Sigmoid colon (tissue), 7 donors: Measurements from ENCODE around the gene SLC12A3. TPM values are rescaled to one million over a fixed set of nuclear protein-coding genes. Genes with fewer than 3 reads are reported as not detected.

ENCODE experiments used
- DNase-seq: peaks from one replicate; pipeline ENCODE4 v3.0.0-alpha.2; 2019
- H3K27ac ChIP-seq, 4 donors: fragments of 200-600 bp; sonication (generic); one replicate each; pipeline ENCODE4 v1.5.1; 2016 to 2019; ENCODE audit warnings: mild to moderate bottlenecking in 1 of 4
- H3K27me3 ChIP-seq, 3 donors: fragments of 200-600 bp; sonication (generic); one replicate each; pipeline ENCODE4 v1.5.1; 2019; ENCODE audit warnings: mild to moderate bottlenecking in 1 of 3
- H3K36me3 ChIP-seq, 4 donors: fragments of 200-600 bp; sonication (generic); one replicate each; pipeline ENCODE4 v1.5.1; 2016 to 2019
- H3K4me1 ChIP-seq, 4 donors: fragments of 200-600 bp; sonication (generic); one replicate each; pipeline ENCODE4 v1.5.1; 2017 to 2019
- H3K4me3 ChIP-seq, 4 donors: fragments of 200-600 bp; sonication (generic); one replicate each; pipeline ENCODE4 v1.5.1; 2017 to 2019; ENCODE audit warnings: mild to moderate bottlenecking in 2 of 4, moderate library complexity in 1 of 4
- H3K9me3 ChIP-seq, 4 donors: fragments of 200-600 bp in 3 of 4; sonication (generic) in 3 of 4; one replicate each; pipeline versions ENCODE4 v1.5.1 to v1.6.1; 2013 to 2019
- EP300 ChIP-seq, 4 donors: sonication (generic); formaldehyde crosslinking; IDR thresholded peaks; one replicate each; pipeline ENCODE4 v1.6.1; 2017; ENCODE audit warnings: antibody characterized with exemption in 4 of 4
- POLR2A ChIP-seq, 2 donors: fragments of 450-650 bp; IDR thresholded peaks; one replicate each; pipeline ENCODE4 v1.6.1; 2016; ENCODE audit warnings: antibody characterized with exemption in 2 of 2, mild to moderate bottlenecking in 2 of 2, moderate library complexity in 2 of 2
- POLR2AphosphoS5 ChIP-seq, 4 donors: sonication (generic); formaldehyde crosslinking; IDR thresholded peaks; one replicate each; pipeline ENCODE4 v1.6.1; 2017; ENCODE audit warnings: antibody characterized with exemption in 4 of 4
- WGBS, 2 donors: extraction: QIAGEN DNeasy Blood & Tissue Kit; methylation state at CpG; one replicate each; pipeline ENCODE4 v1.1.7; 2013; 5-methylcytosine and 5-hydroxymethylcytosine counted together
- intact Hi-C: fragments of 100-400 bp; cut with DNase I; formaldehyde crosslinking; loops from one replicate; pipeline ENCODE4 v1.15.1; 2023
- polyA plus RNA-seq, 3 donors: library from polyadenylated mRNA; stranded (reverse); fragments of 200-250 nt; gene quantifications; one replicate each; pipeline ENCODE4 v1.2.3, GENCODE V29; 2013
- total RNA-seq, 4 donors: library from RNA; depleted of rRNA; stranded (reverse); fragments of >200 nt; gene quantifications; one replicate each; pipeline ENCODE4 v1.1.0, GENCODE V29; 2016
- TF ChIP-seq, protein P1 (sequence below), 4 experiments: fragments of 450-650 bp in 3 of 4; fragments of 200-600 bp in 1 of 4; IDR thresholded peaks; one replicate each; pipeline ENCODE4 v1.5.1; 2016 to 2019; ENCODE audit warnings: antibody characterized with exemption in 4 of 4, mild to moderate bottlenecking in 3 of 4, moderate library complexity in 2 of 4
- donor health status: healthy with polysubstance abuse.
- donor health status: Bipolar disorder and iron deficiency.
- donor health status: healthy.

The SLC12A3 gene
- total and polyA plus RNA-seq, 7 donors = 0.16 TPM; not detected in 6

DNA sequence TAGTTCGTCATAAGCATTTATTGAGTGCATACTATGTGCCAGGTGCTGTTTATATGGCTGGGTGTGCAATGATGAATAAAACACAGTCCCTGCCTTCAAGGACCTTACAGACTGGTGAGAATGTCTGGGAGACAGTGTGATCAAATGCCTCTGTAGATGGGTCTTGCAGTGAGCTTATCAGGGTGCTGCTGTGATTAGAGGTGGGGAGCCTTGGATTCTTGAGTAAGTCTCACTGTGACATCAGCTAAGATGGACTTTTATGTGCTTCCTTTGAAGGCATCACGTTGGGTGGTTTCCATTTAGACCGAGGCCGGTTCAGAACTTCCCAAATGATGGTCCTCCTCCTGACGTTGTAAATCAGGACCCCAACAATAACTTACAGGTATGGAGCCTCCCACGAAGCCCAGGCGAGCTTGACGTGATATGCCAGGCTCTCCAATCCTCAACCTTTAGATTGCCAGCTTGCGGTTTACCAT lies 76.9 kb downstream of the SLC12A3 start:
- Histone ChIP-seq H3K27ac (no peak overlapping the region), H3K4me1 (peaks cover 0 to 6% (median 0%) of the 10 kb centered on the region in 4 donors), H3K36me3 (peaks cover 76 to 100% (median 83%) of the 10 kb centered on the region in 4 donors), H3K4me3 (no peak overlapping the region), H3K9me3 (no peaks in the 10 kb centered on the region), H3K27me3 (no peaks in the 10 kb centered on the region)
- DNase-seq = peak; percentile 40
- intact Hi-C loops = no loop called here
- TF ChIP-seq POLR2A (IDR thresholded peaks at IDR 0.05) (no peak), EP300 (IDR thresholded peaks at IDR 0.05) (no peak), POLR2AphosphoS5 (IDR thresholded peaks at IDR 0.05) (no peak)
- TF ChIP-seq, protein P1, sequence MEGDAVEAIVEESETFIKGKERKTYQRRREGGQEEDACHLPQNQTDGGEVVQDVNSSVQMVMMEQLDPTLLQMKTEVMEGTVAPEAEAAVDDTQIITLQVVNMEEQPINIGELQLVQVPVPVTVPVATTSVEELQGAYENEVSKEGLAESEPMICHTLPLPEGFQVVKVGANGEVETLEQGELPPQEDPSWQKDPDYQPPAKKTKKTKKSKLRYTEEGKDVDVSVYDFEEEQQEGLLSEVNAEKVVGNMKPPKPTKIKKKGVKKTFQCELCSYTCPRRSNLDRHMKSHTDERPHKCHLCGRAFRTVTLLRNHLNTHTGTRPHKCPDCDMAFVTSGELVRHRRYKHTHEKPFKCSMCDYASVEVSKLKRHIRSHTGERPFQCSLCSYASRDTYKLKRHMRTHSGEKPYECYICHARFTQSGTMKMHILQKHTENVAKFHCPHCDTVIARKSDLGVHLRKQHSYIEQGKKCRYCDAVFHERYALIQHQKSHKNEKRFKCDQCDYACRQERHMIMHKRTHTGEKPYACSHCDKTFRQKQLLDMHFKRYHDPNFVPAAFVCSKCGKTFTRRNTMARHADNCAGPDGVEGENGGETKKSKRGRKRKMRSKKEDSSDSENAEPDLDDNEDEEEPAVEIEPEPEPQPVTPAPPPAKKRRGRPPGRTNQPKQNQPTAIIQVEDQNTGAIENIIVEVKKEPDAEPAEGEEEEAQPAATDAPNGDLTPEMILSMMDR (IDR thresholded peaks at IDR 0.05) = no peak
- WGBS, 2 donors = 78 to 88% methylated on average over 9 of the region's 9 CpGs

DNA sequence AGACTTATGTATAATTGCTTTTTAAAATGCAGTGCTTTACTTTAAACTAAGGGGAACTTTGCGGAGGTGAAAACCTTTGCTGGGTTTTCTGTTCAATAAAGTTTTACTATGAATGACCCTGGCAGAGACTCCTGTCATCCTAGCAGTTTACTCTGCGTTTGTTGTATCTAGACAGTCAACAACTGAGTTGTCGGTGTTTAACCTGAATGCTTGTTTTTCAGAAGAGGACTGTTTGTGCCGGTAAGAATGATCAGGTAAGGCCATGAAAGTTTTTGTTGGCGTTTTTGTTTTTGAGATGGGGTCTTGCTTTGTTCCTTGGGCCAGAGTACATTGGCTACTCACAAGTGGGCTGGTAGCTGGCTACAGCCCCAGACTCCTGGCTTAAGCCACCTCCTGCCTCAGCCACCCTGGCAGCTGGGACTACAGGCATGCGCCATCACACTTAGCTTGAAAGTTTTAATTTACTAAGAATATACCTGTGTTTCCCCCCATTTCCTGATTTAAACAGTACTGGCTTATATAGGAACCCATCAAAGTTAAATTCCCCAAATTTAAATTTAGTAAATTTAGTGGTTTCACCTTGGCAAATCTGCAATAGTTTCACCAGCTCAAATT lies 78.9 kb downstream of the SLC12A3 start:
- Histone ChIP-seq H3K27ac (no peak overlapping the region), H3K27me3 (no peaks in the 10 kb centered on the region), H3K36me3 (peaks cover 61 to 83% (median 65%) of the 10 kb centered on the region in 4 donors), H3K4me1 (no peaks in the 10 kb centered on the region), H3K4me3 (no peak overlapping the region), H3K9me3 (no peaks in the 10 kb centered on the region)
- 80 to 90% methylated on average over 6 of the region's 6 CpGs for WGBS, 2 donors
- intact Hi-C loops = no loop called here
- TF ChIP-seq POLR2AphosphoS5 (IDR thresholded peaks at IDR 0.05) = no peak
- TF ChIP-seq POLR2A (IDR thresholded peaks at IDR 0.05) = no peak
- no peak for DNase-seq

DNA sequence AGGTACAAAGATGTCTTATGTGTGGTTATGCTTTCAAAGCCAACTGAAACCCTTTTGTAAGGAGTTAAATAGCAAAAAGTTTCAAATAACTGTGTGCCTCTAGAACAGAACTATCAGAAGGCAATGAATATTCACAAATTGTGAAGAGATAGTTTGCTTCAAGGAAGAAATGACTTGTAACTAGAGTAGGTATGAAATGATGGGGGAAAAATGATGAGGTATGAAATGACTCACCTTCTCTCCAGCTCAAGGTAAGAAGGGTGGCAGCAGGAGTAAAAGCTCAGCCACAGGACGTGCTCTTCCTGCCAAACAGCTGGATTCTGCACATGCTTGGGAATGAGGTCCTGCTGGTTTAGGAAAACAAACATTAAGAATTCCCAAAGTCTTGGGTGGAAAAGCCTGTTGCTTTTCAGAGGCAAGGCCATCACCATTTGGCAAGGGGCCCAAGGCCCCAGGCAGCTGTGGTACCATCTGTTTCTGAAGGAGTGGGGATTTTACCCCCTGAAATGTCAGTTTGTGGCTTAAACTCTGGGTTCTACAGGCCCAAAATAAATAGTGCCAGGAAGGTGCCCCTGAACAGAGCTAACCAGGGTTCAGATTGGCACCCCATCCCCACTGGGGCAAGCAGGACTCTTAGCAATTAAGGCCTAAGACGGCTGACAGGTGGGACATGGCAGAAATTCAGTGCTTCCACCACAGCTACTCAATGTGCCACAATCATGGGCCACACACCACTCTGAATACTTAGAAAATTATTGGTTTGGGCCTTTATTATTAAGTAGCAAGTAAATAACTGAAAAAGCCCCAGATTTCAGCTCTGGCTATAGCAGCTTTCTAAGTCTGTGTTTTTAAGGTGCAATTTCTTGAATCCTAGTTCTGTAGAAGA lies 80.2 kb downstream of the SLC12A3 start:
- peaks cover 50 to 72% (median 54%) of the 10 kb centered on the region in 4 donors for H3K36me3 ChIP-seq
- peak; percentile 48 for DNase-seq
- TF ChIP-seq POLR2A (IDR thresholded peaks at IDR 0.05) = no peak
- peak in 1 of 4 donors; percentile 9 for TF ChIP-seq POLR2AphosphoS5 (IDR thresholded peaks at IDR 0.05)
- TF ChIP-seq, protein P1 (IDR thresholded peaks at IDR 0.05) = no peak
- TF ChIP-seq EP300 (IDR thresholded peaks at IDR 0.05) = no peak

DNA sequence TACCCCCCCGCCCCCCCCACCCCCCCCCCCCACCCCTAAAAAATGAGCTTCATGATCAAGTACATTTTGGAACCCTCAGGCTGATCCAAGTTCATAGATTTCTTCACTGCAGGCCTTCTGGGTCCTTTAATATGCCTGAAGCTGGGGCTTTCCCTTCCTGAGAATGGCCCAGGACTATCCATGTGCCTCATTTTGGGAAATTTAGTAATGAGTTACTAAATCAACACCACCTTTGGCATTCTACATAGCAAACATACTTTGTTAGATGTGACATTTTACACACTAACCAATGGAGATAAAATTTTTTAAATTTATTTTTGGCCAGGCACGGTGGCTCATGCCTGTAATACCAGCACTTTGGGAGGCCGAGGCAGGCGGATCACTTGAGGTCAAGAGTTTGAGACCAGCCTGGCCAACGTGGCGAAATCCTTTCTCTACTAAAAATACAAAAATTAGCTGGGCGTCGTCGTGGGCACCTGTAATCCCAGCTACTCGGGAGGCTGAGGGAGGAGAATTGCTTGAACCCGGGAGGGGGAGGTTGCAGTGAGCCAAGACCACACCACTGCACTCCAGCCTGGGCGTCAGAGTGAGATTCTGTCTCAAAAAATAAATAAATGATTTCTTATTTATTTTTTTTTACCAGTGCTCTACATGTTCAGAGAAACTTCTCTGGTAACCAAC lies 81.0 kb downstream of the SLC12A3 start:
- H3K27me3 ChIP-seq = no peaks in the 10 kb centered on the region
- WGBS, 2 donors = 84 to 86% methylated on average over 12 of the region's 12 CpGs
- no peak overlapping the region for H3K4me3 ChIP-seq
- no peak for TF ChIP-seq POLR2A (IDR thresholded peaks at IDR 0.05)
- TF ChIP-seq POLR2AphosphoS5 (IDR thresholded peaks at IDR 0.05) = no peak
- TF ChIP-seq, protein P1 (IDR thresholded peaks at IDR 0.05) = no peak
- TF ChIP-seq EP300 (IDR thresholded peaks at IDR 0.05) = no peak
- no peak overlapping the region for H3K27ac ChIP-seq
- H3K9me3 ChIP-seq = no peaks in the 10 kb centered on the region
- H3K36me3 ChIP-seq = peaks cover 42 to 64% (median 46%) of the 10 kb centered on the region in 4 donors
- peak; percentile 29 for DNase-seq
- no peaks in the 10 kb centered on the region for H3K4me1 ChIP-seq
- intact Hi-C loops = no loop called here

More for the DNA sequence above, 80.2 kb downstream of the SLC12A3 start:
- intact Hi-C loops = no loop called here
- no peaks in the 10 kb centered on the region for H3K27me3 ChIP-seq
- H3K4me1 ChIP-seq = no peaks in the 10 kb centered on the region
- 53 to 55% methylated on average over 2 of the region's 2 CpGs for WGBS, 2 donors
- no peaks in the 10 kb centered on the region for H3K9me3 ChIP-seq
- no peak overlapping the region for H3K4me3 ChIP-seq
- no peak overlapping the region for H3K27ac ChIP-seq
